Adipose tissue (tissue), 3 donors: ENCODE measurements around the gene BLOC1S5. TPM values are rescaled to one million over a fixed set of nuclear protein-coding genes. Genes with fewer than 3 reads are reported as not detected.
"Not testable (repeated sequence)": the region's sequence is repeated elsewhere in the genome, so short reads cannot be mapped to it uniquely, and the experiment has no call there.

Experiments
- H3K27ac ChIP-seq: one replicate; pipeline ENCODE4 v1.5.1; 2013; ENCODE audit warnings: low read depth, low read length
- WGBS, 3 donors: extraction: QIAGEN DNeasy Blood & Tissue Kit; methylation state at CpG; one replicate each; pipeline ENCODE4 v1.1.7; 2013; 5-methylcytosine and 5-hydroxymethylcytosine counted together
- polyA plus RNA-seq, 3 donors: library from polyadenylated mRNA; stranded (reverse); fragments of 200-250 nt; gene quantifications; one replicate each; pipeline ENCODE4 v1.2.3, GENCODE V29; 2013
- donor health status: healthy with polysubstance abuse.
- donor health status: Bipolar disorder and iron deficiency.
- donor health status: healthy.

The BLOC1S5 gene
- polyA plus RNA-seq, 3 donors, result 3.1 to 10.3 (median 5.0) TPM

GRCh38 chr6:8013763-8014162 is 50.4 kb downstream of the BLOC1S5 start:
- no peak overlapping the region for H3K27ac ChIP-seq
- WGBS, 3 donors, result 65 to 87% (median 83%) methylated on average over 3 of the region's 3 CpGs

- 94 to 97% (median 96%) methylated on average over 1 of the region's 1 CpG for WGBS, 3 donors
- H3K27ac ChIP-seq, result no peak overlapping the region
These were observed 58.0 kb downstream of the BLOC1S5 start for GRCh38 chr6:8006208-8006607.

GRCh38 chr6:8005136-8005535 is 59.1 kb downstream of the BLOC1S5 start:
- WGBS, 3 donors, result 66 to 77% (median 72%) methylated on average over 4 of the region's 4 CpGs
- no peak overlapping the region for H3K27ac ChIP-seq

GRCh38 chr6:8000636-8001035 is 63.6 kb downstream of the BLOC1S5 start:
- no peak overlapping the region for H3K27ac ChIP-seq
- 68 to 88% (median 88%) methylated on average over 1 of the region's 1 CpG for WGBS, 3 donors

GRCh38 chr6:8000188-8000596 is 64.0 kb downstream of the BLOC1S5 start:
- no peak overlapping the region for H3K27ac ChIP-seq
- 45 to 75% (median 67%) methylated on average over 4 of the region's 4 CpGs for WGBS, 3 donors

- no peak overlapping the region for H3K27ac ChIP-seq
- 49 to 84% (median 81%) methylated on average over 3 of the region's 3 CpGs for WGBS, 3 donors
These were observed 65.0 kb downstream of the BLOC1S5 start for GRCh38 chr6:7999201-7999600.

GRCh38 chr6:7998103-7998725 is 66.0 kb downstream of the BLOC1S5 start:
- 75 to 91% (median 76%) methylated on average over 7 of the region's 7 CpGs for WGBS, 3 donors
- no peak overlapping the region for H3K27ac ChIP-seq

GRCh38 chr6:7997286-7997685 is 66.9 kb downstream of the BLOC1S5 start:
- no peak overlapping the region for H3K27ac ChIP-seq
- WGBS, 3 donors, result 74 to 88% (median 80%) methylated on average over 3 of the region's 3 CpGs

- 23 to 53% (median 26%) methylated on average over 10 of the region's 10 CpGs for WGBS, 3 donors
- no peak overlapping the region for H3K27ac ChIP-seq
These were observed 67.6 kb downstream of the BLOC1S5 start for GRCh38 chr6:7996538-7997111.

GRCh38 chr6:7993952-7994351 is 70.2 kb downstream of the BLOC1S5 start:
- 79 to 85% (median 81%) methylated on average over 8 of the region's 8 CpGs for WGBS, 3 donors
- H3K27ac ChIP-seq, result no peak overlapping the region

GRCh38 chr6:7993399-7993798 is 70.8 kb downstream of the BLOC1S5 start:
- no peak overlapping the region for H3K27ac ChIP-seq

GRCh38 chr6:7992002-7992815 is 72.0 kb downstream of the BLOC1S5 start:
- no peak overlapping the region for H3K27ac ChIP-seq
- WGBS, 3 donors, result 26 to 56% (median 26%) methylated on average over 7 of the region's 7 CpGs

GRCh38 chr6:7991536-7991935 is 72.7 kb downstream of the BLOC1S5 start:
- 93 to 96% (median 94%) methylated on average over 1 of the region's 1 CpG for WGBS, 3 donors
- H3K27ac ChIP-seq, result no peak overlapping the region

GRCh38 chr6:7986219-7986618 is 78.0 kb downstream of the BLOC1S5 start:
- no peak overlapping the region for H3K27ac ChIP-seq
- 90 to 95% (median 93%) methylated on average over 31 of the region's 31 CpGs for WGBS, 3 donors

GRCh38 chr6:7983967-7984366 is 80.2 kb downstream of the BLOC1S5 start:
- not testable (repeated sequence) for H3K27ac ChIP-seq
- WGBS, 3 donors, result 75 to 84% (median 82%) methylated on average over 6 of the region's 6 CpGs

- H3K27ac ChIP-seq, result no peak overlapping the region
These were observed 84.4 kb downstream of the BLOC1S5 start for GRCh38 chr6:7979831-7980230.

- no peak overlapping the region for H3K27ac ChIP-seq
- 61 to 84% (median 77%) methylated on average over 3 of the region's 3 CpGs for WGBS, 3 donors
These were observed 85.5 kb downstream of the BLOC1S5 start for GRCh38 chr6:7978736-7979135.

GRCh38 chr6:7976485-7977056 is 87.6 kb downstream of the BLOC1S5 start:
- WGBS, 3 donors, result 89 to 94% (median 91%) methylated on average over 8 of the region's 8 CpGs
- no peak overlapping the region for H3K27ac ChIP-seq

GRCh38 chr6:7975764-7976146 is 88.4 kb downstream of the BLOC1S5 start:
- no peak overlapping the region for H3K27ac ChIP-seq
- 23 to 42% (median 25%) methylated on average over 8 of the region's 8 CpGs for WGBS, 3 donors
